Measurements from ENCODE around the gene VGLL4. TPM values are rescaled to one million over a fixed set of nuclear protein-coding genes. Genes with fewer than 3 reads are reported as not detected.
"Not testable (repeated sequence)": the region's sequence is repeated elsewhere in the genome, so short reads cannot be mapped to it uniquely, and the experiment has no call there.

VGLL4 gene
- polyA plus RNA-seq, 4 donors: 26.6 to 54.8 (median 38.4) TPM

DNA sequence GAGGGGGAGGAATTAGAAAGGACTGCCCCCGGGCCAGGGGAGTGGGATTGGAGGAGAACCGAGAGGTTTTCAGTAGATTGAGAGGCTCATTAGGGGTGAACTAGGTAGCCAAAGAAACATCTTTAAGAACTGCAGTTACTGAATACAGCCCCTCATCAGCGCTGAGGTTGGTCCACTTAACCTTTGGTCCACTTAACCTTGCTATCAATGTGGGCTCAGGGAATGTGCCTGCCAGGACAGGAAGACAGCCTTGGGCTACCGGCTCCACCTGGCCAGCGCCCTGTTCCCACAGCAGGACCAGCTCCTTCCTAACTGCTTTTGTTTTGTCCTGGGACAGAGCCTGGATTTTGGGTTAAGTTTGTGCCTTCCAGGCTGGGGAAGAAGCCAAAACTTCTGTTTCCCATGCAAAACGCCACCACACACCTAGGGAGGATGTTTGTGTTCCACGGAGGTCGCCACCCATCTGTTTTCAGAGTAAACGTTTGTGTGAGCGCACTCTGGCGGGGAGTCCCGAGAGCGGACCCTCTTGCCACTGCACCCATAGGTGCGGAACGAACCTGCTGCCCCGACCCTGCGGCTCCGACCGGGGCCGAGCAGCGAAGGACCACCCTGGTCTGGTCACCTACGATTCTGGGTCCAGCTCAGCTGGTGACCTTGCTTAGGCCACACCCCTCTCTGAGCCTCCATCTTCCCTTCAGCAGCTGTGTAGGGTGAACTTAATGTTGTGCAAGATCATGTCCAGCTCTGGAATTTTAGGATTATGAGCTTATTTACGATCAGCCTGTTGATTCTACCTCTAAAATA is 107.4 kb downstream of the VGLL4 start:
- H3K9me3 ChIP-seq (ENCODE audit: control insufficient read depth in 2 of 2, insufficient read depth in 1 of 2, low read depth in 1 of 2, low read length in 1 of 2): no peaks in the 10 kb centered on the region
- no peak for DNase-seq
- no peaks in the 10 kb centered on the region for H3K27me3 ChIP-seq (ENCODE audit: control insufficient read depth in 3 of 3, insufficient read depth in 3 of 3, low read length in 3 of 3)
- no peak overlapping the region for H3K4me3 ChIP-seq (ENCODE audit: low read depth in 1 of 3, low read length in 3 of 3)
- FAIRE-seq: no peak
- H3K36me3 ChIP-seq (ENCODE audit: control insufficient read depth in 3 of 3, insufficient read depth in 2 of 3, low read depth in 1 of 3, low read length in 3 of 3): peaks cover 0 to 2% (median 0%) of the 10 kb centered on the region in 3 donors
- no peaks in the 10 kb centered on the region for H3K4me1 ChIP-seq (ENCODE audit: control insufficient read depth in 3 of 3, insufficient read depth in 2 of 3, low read depth in 1 of 3, low read length in 2 of 3)
- H3K27ac ChIP-seq (ENCODE audit: low read depth in 1 of 3, low read length in 2 of 3): no peak overlapping the region
- WGBS, 3 donors: 88 to 91% (median 91%) methylated on average over 23 of the region's 23 CpGs

DNA sequence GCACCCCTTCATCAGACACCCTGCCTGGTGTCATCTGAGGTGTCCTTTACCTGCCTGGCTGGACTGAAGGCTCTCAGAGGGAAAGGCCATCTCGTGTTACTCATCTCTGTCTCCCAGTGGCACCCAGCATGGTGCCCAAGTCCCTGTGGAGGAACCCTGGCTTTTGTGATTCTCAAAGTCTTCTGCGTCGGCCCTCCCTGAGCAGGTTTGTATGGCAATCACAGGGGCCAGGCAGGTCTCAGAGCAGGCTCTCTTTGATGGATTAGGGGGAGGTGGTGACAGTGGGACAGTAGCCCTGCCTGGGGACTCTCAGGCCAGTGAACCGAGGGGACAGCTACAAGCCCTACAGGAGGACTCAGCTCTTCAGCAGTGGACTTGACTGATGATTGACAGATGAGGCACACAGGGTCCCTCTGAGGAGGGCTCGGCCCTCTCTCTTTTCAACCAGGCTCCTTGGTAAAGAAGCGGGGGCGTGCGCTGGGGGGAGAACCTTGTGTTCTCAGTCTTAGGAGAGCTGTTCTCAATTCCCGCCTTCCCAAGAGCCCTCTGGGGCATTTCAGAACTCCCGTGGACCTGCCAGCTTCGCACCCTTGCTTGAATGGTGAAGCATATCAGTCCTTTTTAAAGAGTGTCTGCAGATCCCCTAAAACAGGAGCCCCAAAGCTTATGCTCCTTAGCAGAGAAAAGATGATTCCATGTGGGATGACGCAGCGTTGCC is 108.3 kb downstream of the VGLL4 start:
- FAIRE-seq (no peak), DNase-seq (no peak)
- Histone ChIP-seq H3K36me3 (ENCODE audit: control insufficient read depth in 3 of 3, insufficient read depth in 2 of 3, low read depth in 1 of 3, low read length in 3 of 3) (peaks cover 0 to 2% (median 0%) of the 10 kb centered on the region in 3 donors), H3K4me3 (ENCODE audit: low read depth in 1 of 3, low read length in 3 of 3) (no peak overlapping the region), H3K27ac (ENCODE audit: low read depth in 1 of 3, low read length in 2 of 3) (no peak overlapping the region), H3K27me3 (ENCODE audit: control insufficient read depth in 3 of 3, insufficient read depth in 3 of 3, low read length in 3 of 3) (no peaks in the 10 kb centered on the region), H3K9me3 (ENCODE audit: control insufficient read depth in 2 of 2, insufficient read depth in 1 of 2, low read depth in 1 of 2, low read length in 1 of 2) (no peaks in the 10 kb centered on the region), H3K4me1 (ENCODE audit: control insufficient read depth in 3 of 3, insufficient read depth in 2 of 3, low read depth in 1 of 3, low read length in 2 of 3) (no peaks in the 10 kb centered on the region)
- WGBS, 3 donors: 96 to 97% (median 96%) methylated on average over 13 of the region's 13 CpGs

DNA sequence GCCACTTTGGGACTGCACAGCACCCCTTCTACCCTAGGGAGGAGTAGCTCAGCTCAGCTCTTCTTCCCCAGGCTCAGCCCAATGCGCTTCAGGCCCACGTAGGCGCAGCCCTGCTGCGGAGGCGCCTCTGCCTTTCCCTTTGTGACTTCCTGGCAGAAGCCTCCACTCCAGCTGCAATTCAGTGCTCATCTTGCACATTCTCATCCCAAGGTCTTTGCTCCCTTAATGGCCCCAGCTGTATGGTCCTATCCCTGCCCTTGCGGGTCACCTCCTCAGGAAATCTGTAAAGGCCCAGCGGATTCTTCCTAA is 109.0 kb downstream of the VGLL4 start:
- FAIRE-seq (no peak), DNase-seq (no peak)
- no peak overlapping the region for H3K27ac ChIP-seq (ENCODE audit: low read depth in 1 of 3, low read length in 2 of 3)
- 98 to 100% (median 98%) methylated on average over 7 of the region's 7 CpGs for WGBS, 3 donors
- H3K4me1 ChIP-seq (ENCODE audit: control insufficient read depth in 3 of 3, insufficient read depth in 2 of 3, low read depth in 1 of 3, low read length in 2 of 3): no peaks in the 10 kb centered on the region
- H3K4me3 ChIP-seq (ENCODE audit: low read depth in 1 of 3, low read length in 3 of 3): no peak overlapping the region
- H3K27me3 ChIP-seq (ENCODE audit: control insufficient read depth in 3 of 3, insufficient read depth in 3 of 3, low read length in 3 of 3): no peaks in the 10 kb centered on the region
- H3K36me3 ChIP-seq (ENCODE audit: control insufficient read depth in 3 of 3, insufficient read depth in 2 of 3, low read depth in 1 of 3, low read length in 3 of 3): peaks cover 0 to 2% (median 0%) of the 10 kb centered on the region in 3 donors
- H3K9me3 ChIP-seq (ENCODE audit: control insufficient read depth in 2 of 2, insufficient read depth in 1 of 2, low read depth in 1 of 2, low read length in 1 of 2): no peaks in the 10 kb centered on the region

DNA sequence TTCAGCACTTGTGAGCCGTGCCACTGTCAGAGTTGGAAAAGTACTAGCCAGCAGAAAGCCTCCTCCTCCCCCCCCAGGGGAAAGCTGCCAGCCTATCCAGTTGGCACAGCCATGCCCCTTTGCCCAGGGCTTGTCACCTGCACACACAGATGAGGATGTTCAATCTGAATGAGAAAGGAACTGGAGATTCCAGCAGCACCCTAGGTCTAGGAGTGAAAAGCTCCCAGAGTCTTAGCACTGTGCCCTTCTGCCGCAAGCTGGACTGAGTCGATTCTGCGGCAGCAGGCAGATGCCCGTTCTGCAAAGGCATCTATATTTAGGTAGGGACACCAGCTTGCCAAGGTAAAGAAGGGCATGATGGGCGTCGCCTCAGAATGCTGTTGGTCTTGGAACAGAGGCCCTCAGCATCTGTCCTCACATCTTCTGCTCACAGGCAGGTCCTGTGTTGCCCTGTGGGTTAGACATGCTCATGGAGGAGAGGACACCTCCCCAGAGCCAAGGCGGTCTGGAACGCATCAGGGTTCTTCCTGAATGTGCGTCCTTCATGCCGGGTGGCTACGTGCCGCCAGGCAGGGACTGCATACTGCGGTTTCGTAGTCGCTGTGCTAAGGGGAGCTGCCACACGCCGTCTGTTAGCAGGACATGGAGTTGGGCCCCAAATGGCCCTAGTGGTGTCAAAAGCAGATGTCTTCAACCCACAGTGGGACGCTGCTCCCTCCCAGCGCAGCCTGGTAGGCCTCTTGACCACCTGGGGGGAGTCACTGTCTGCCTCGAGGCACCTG is 109.5 kb downstream of the VGLL4 start:
- H3K36me3 ChIP-seq (ENCODE audit: control insufficient read depth in 3 of 3, insufficient read depth in 2 of 3, low read depth in 1 of 3, low read length in 3 of 3): peaks cover 0 to 2% (median 0%) of the 10 kb centered on the region in 3 donors
- WGBS, 3 donors: 90 to 94% (median 93%) methylated on average over 21 of the region's 21 CpGs
- H3K27ac ChIP-seq (ENCODE audit: low read depth in 1 of 3, low read length in 2 of 3): no peak overlapping the region
- FAIRE-seq (no peak), DNase-seq (peak in 1 of 2 donors; percentile 25)
- H3K4me1 ChIP-seq (ENCODE audit: control insufficient read depth in 3 of 3, insufficient read depth in 2 of 3, low read depth in 1 of 3, low read length in 2 of 3): no peaks in the 10 kb centered on the region
- H3K27me3 ChIP-seq (ENCODE audit: control insufficient read depth in 3 of 3, insufficient read depth in 3 of 3, low read length in 3 of 3): no peaks in the 10 kb centered on the region
- H3K9me3 ChIP-seq (ENCODE audit: control insufficient read depth in 2 of 2, insufficient read depth in 1 of 2, low read depth in 1 of 2, low read length in 1 of 2): no peaks in the 10 kb centered on the region
- H3K4me3 ChIP-seq (ENCODE audit: low read depth in 1 of 3, low read length in 3 of 3): no peak overlapping the region

DNA sequence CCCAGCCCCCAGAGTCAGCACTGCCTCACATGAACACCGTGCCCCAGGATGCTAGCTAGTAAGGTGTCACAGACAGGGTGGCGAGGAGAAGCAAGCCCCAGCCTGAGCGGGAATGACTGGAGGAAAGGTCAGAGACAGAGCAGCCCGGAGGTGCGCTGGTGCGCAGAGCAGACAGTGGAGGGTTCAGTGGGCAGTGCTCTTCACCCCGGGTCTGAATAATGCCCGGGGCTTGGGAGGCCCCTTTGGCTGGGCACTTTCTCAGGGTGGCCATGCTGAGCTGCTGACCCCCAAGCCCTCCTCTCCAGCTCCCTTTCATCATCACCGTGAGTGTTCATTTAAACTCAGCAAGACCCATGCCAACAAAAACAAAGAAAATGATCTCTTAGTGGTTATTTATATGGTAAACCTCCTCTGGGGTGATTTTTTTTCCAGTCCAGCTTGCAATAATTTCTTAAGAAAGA is 110.8 kb downstream of the VGLL4 start:
- Histone ChIP-seq H3K27ac (ENCODE audit: low read depth in 1 of 3, low read length in 2 of 3) (no peak overlapping the region), H3K4me3 (ENCODE audit: low read depth in 1 of 3, low read length in 3 of 3) (no peak overlapping the region), H3K36me3 (ENCODE audit: control insufficient read depth in 3 of 3, insufficient read depth in 2 of 3, low read depth in 1 of 3, low read length in 3 of 3) (peaks cover 0 to 2% (median 0%) of the 10 kb centered on the region in 3 donors), H3K27me3 (ENCODE audit: control insufficient read depth in 3 of 3, insufficient read depth in 3 of 3, low read length in 3 of 3) (no peaks in the 10 kb centered on the region), H3K9me3 (ENCODE audit: control insufficient read depth in 2 of 2, insufficient read depth in 1 of 2, low read depth in 1 of 2, low read length in 1 of 2) (no peaks in the 10 kb centered on the region), H3K4me1 (ENCODE audit: control insufficient read depth in 3 of 3, insufficient read depth in 2 of 3, low read depth in 1 of 3, low read length in 2 of 3) (no peaks in the 10 kb centered on the region)
- FAIRE-seq (no peak), DNase-seq (no peak)
- WGBS, 3 donors: 87 to 96% (median 93%) methylated on average over 9 of the region's 9 CpGs

DNA sequence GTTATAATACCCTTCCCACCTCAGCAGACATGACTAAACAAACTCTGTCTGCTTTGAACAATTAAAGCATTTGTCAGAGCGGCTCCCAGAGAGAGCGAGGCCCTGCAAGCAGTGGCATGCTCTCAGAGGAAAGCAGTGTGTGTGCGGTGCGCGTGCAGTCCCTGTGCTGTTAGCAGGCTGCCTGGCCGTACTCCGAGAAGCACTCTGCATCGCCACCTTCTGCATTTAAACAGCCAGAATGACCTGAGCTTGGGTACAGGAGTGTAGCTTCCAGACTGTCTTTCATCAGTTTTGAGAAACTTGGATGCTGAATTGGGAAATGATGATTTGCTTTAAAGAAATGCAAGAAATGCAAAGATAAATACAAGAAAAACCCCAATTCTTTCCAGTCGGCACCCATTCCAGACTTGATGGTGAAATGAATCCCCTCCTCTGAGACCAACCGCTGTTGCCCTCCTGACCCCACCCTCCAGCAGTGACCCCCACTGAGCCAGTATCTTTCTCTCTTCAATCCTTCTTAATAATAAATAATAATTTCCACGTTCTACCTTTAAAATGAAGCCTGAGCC is 113.5 kb downstream of the VGLL4 start:
- Histone ChIP-seq H3K36me3 (ENCODE audit: control insufficient read depth in 3 of 3, insufficient read depth in 2 of 3, low read depth in 1 of 3, low read length in 3 of 3) (no peaks in the 10 kb centered on the region), H3K4me3 (ENCODE audit: low read depth in 1 of 3, low read length in 3 of 3) (no peak overlapping the region), H3K4me1 (ENCODE audit: control insufficient read depth in 3 of 3, insufficient read depth in 2 of 3, low read depth in 1 of 3, low read length in 2 of 3) (no peaks in the 10 kb centered on the region), H3K9me3 (ENCODE audit: control insufficient read depth in 2 of 2, insufficient read depth in 1 of 2, low read depth in 1 of 2, low read length in 1 of 2) (peaks cover 0 to 3% of the 10 kb centered on the region in 2 donors), H3K27ac (ENCODE audit: low read depth in 1 of 3, low read length in 2 of 3) (no peak overlapping the region), H3K27me3 (ENCODE audit: control insufficient read depth in 3 of 3, insufficient read depth in 3 of 3, low read length in 3 of 3) (no peaks in the 10 kb centered on the region)
- WGBS, 3 donors: 85 to 95% (median 94%) methylated on average over 11 of the region's 11 CpGs
- DNase-seq (no peak), FAIRE-seq (no peak)

DNA sequence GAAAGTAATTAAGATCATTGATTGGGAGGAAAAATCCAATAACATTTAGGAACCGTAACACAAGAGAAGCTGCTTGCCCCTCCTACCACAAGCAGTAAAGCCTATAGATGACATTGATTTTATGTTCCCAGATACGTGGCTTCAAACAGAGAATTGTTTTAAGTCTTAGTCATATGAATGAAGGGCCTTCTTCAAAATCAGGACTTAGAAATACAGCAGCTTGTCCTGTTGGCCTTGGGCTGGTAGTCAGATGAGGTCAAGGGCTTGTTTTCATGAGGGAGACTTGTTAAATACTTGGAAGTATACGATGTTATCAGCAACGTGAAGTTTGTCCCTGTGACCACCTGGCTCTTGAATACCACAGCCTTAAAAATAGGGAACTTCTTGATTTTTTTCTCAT is 114.4 kb downstream of the VGLL4 start:
- no peaks in the 10 kb centered on the region for H3K4me1 ChIP-seq (ENCODE audit: control insufficient read depth in 3 of 3, insufficient read depth in 2 of 3, low read depth in 1 of 3, low read length in 2 of 3)
- no peaks in the 10 kb centered on the region for H3K36me3 ChIP-seq (ENCODE audit: control insufficient read depth in 3 of 3, insufficient read depth in 2 of 3, low read depth in 1 of 3, low read length in 3 of 3)
- no peaks in the 10 kb centered on the region for H3K27me3 ChIP-seq (ENCODE audit: control insufficient read depth in 3 of 3, insufficient read depth in 3 of 3, low read length in 3 of 3)
- no peak overlapping the region for H3K4me3 ChIP-seq (ENCODE audit: low read depth in 1 of 3, low read length in 3 of 3)
- no peak overlapping the region for H3K27ac ChIP-seq (ENCODE audit: low read depth in 1 of 3, low read length in 2 of 3)
- WGBS, 3 donors: 73 to 77% (median 74%) methylated on average over 4 of the region's 4 CpGs
- no peak for DNase-seq
- H3K9me3 ChIP-seq (ENCODE audit: control insufficient read depth in 2 of 2, insufficient read depth in 1 of 2, low read depth in 1 of 2, low read length in 1 of 2): peaks cover 0 to 3% of the 10 kb centered on the region in 2 donors
- no peak for FAIRE-seq

DNA sequence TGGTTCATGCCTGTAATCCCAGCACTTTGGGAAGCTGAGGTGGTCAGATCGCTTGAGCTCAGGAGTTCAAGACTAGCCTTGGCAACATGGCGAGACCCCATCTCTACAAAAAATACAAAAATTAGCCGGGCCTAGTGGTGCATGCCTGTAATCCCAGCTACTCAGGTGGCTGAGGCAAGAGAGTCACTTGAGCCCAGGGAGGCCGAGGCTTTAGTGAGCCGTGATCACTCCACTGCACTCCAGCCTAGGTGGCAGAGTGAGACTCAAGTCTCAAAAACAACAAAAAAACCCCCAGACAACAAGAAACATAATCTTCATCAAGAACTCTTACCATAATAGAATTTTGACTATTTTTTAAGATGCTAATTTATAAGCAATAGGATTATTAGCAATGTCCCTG is 117.6 kb downstream of the VGLL4 start:
- H3K36me3 ChIP-seq (ENCODE audit: control insufficient read depth in 3 of 3, insufficient read depth in 2 of 3, low read depth in 1 of 3, low read length in 3 of 3); H3K4me1 ChIP-seq (ENCODE audit: control insufficient read depth in 3 of 3, insufficient read depth in 2 of 3, low read depth in 1 of 3, low read length in 2 of 3); H3K27ac ChIP-seq (ENCODE audit: low read depth in 1 of 3, low read length in 2 of 3); H3K4me3 ChIP-seq (ENCODE audit: low read depth in 1 of 3, low read length in 3 of 3); DNase-seq; H3K27me3 ChIP-seq (ENCODE audit: control insufficient read depth in 3 of 3, insufficient read depth in 3 of 3, low read length in 3 of 3); H3K9me3 ChIP-seq (ENCODE audit: control insufficient read depth in 2 of 2, insufficient read depth in 1 of 2, low read depth in 1 of 2, low read length in 1 of 2); FAIRE-seq: not testable (repeated sequence)
- 98 to 99% (median 98%) methylated on average over 5 of the region's 5 CpGs for WGBS, 3 donors

All from small intestine (tissue), 7 donors.